Neural progenitor cell (in vitro differentiated cells): ENCODE data around the gene PCYT1A. TPM values are rescaled to one million over a fixed set of nuclear protein-coding genes. Genes with fewer than 3 reads are reported as not detected.

Experiments
- DNase-seq: peaks from one replicate; pipeline ENCODE4 v3.0.0-alpha.2; 2016; ENCODE audit warnings: low spot score
- H2AFZ ChIP-seq: fragments of 200-600 bp; sonication (generic); replicated peaks from 2 replicates; pipeline ENCODE4 v1.6.1; 2016; ENCODE audit warnings: antibody characterized with exemption
- H3F3A ChIP-seq: fragments of 200-600 bp; sonication (generic); 2 replicates; pipeline ENCODE4 v1.6.1; 2016; ENCODE audit warnings: antibody characterized with exemption, low read depth
- H3K27ac ChIP-seq: fragments of 200-600 bp; sonication (generic); 2 replicates; pipeline ENCODE4 v1.5.1; 2016; ENCODE audit warnings: mild to moderate bottlenecking
- H3K27me3 ChIP-seq: fragments of 200-600 bp; sonication (generic); 2 replicates; pipeline ENCODE4 v1.6.1; 2016; ENCODE audit warnings: mild to moderate bottlenecking, moderate library complexity
- H3K36me3 ChIP-seq: fragments of 200-600 bp; sonication (generic); 2 replicates; pipeline ENCODE4 v1.5.1; 2016
- H3K4me1 ChIP-seq: fragments of 200-600 bp; sonication (generic); 2 replicates; pipeline ENCODE4 v1.6.1; 2016; ENCODE audit warnings: mixed run types
- H3K4me2 ChIP-seq: fragments of 200-600 bp; sonication (generic); 2 replicates; pipeline ENCODE4 v1.6.1; 2016
- H3K4me3 ChIP-seq: fragments of 200-600 bp; sonication (generic); 2 replicates; pipeline ENCODE4 v1.5.1; 2016
- H3K79me2 ChIP-seq: fragments of 200-600 bp; sonication (generic); 2 replicates; pipeline ENCODE4 v1.6.1; 2016; ENCODE audit warnings: low read depth
- H3K9ac ChIP-seq: fragments of 200-600 bp; sonication (generic); 2 replicates; pipeline ENCODE4 v1.6.1; 2016
- H3K9me3 ChIP-seq: fragments of 200-600 bp; sonication (generic); 2 replicates; pipeline ENCODE4 v1.5.1; 2016; ENCODE audit warnings: low read depth
- H4K20me1 ChIP-seq: fragments of 200-600 bp; sonication (generic); 2 replicates; pipeline ENCODE4 v1.6.1; 2016; ENCODE audit warnings: low read depth
- H3K27ac Mint-ChIP-seq: 3 replicates; pipeline ENCODE4 v1.8.0; 2021; ENCODE audit warnings: mixed read lengths
- H3K27me3 Mint-ChIP-seq: 2 replicates; pipeline ENCODE4 v1.8.0; 2022; ENCODE audit warnings: low read depth, mild to moderate bottlenecking, inconsistent platforms, moderate library complexity, mixed read lengths; ENCODE audit not compliant: insufficient read depth
- H3K36me3 Mint-ChIP-seq: 3 replicates; pipeline ENCODE4 v1.8.0; 2021; ENCODE audit warnings: mixed read lengths
- H3K4me1 Mint-ChIP-seq: 3 replicates; pipeline ENCODE4 v1.8.0; 2021; ENCODE audit warnings: mixed read lengths
- H3K4me3 Mint-ChIP-seq: 3 replicates; pipeline ENCODE4 v1.8.0; 2021; ENCODE audit warnings: mild to moderate bottlenecking, moderate library complexity, mixed read lengths
- H3K9me3 Mint-ChIP-seq: 3 replicates; pipeline ENCODE4 v1.8.0; 2020; ENCODE audit warnings: mixed read lengths
- CTCF ChIP-seq: fragments of 200-600 bp; sonication (generic); IDR thresholded peaks from 2 replicates; pipeline ENCODE4 v1.5.1; 2017; ENCODE audit warnings: antibody characterized with exemption, mild to moderate bottlenecking
- EZH2 ChIP-seq: fragments of 200-600 bp; sonication (generic); IDR thresholded peaks from 2 replicates; pipeline ENCODE4 v1.6.1; 2017; ENCODE audit warnings: antibody characterized with exemption, mild to moderate bottlenecking, moderate library complexity
- EZH2phosphoT487 ChIP-seq: fragments of 200-600 bp; sonication (generic); IDR thresholded peaks from 2 replicates; pipeline ENCODE4 v1.6.1; 2017; ENCODE audit warnings: antibody characterized with exemption
- total RNA-seq: library from RNA; depleted of rRNA; stranded (reverse); fragments of >200 nt; gene quantifications from 2 replicates; pipeline ENCODE4 v1.2.3, GENCODE V29; 2015; ENCODE audit warnings: low replicate concordance

PCYT1A gene
- total RNA-seq, 1 donor from 2014 or later: 29.3 TPM

- Histone ChIP-seq H3K79me2 (no peaks in the 10 kb centered on the region), H3K4me3 (no peak overlapping the region), H4K20me1 (no peaks in the 10 kb centered on the region), H3K9ac (no peak overlapping the region), H3K27ac (no peak overlapping the region), H3K4me1 (peaks cover 7% of the 10 kb centered on the region), H2AFZ (no peak overlapping the region), H3K4me2 (no peak overlapping the region), H3K9me3 (no peaks in the 10 kb centered on the region), H3K36me3 (no peaks in the 10 kb centered on the region), H3K27me3 (no peaks in the 10 kb centered on the region), H3F3A (peaks cover 10% of the 10 kb centered on the region)
- Mint-ChIP-seq H3K4me1 (peaks cover 8% of the 10 kb centered on the region), H3K9me3 (peaks cover 3% of the 10 kb centered on the region), H3K27me3 (no peaks in the 10 kb centered on the region), H3K4me3 (no peak overlapping the region), H3K27ac (no peak overlapping the region), H3K36me3 (peaks cover 29% of the 10 kb centered on the region)
- DNase-seq: no peak
- no peak for TF ChIP-seq EZH2
- TF ChIP-seq EZH2phosphoT487: no peak
- no peak for TF ChIP-seq CTCF
Measured at GRCh38 chr3:196260784-196261183, 26.7 kb downstream of the PCYT1A start.

GRCh38 chr3:196255776-196256175 is 31.8 kb downstream of the PCYT1A start:
- DNase-seq: no peak
- peaks cover 19% of the 10 kb centered on the region for H3F3A ChIP-seq
- Mint-ChIP-seq H3K27ac (no peak overlapping the region), H3K27me3 (peaks cover 2% of the 10 kb centered on the region), H3K36me3 (peaks cover 8% of the 10 kb centered on the region), H3K4me3 (no peak overlapping the region), H3K9me3 (peaks cover under 1% of the 10 kb centered on the region), H3K4me1 (no peaks in the 10 kb centered on the region)
- H3K27me3 ChIP-seq: no peaks in the 10 kb centered on the region
- no peaks in the 10 kb centered on the region for H3K36me3 ChIP-seq
- H3K79me2 ChIP-seq: no peaks in the 10 kb centered on the region
- no peak overlapping the region for H3K4me2 ChIP-seq
- no peak overlapping the region for H3K9ac ChIP-seq
- no peak overlapping the region for H2AFZ ChIP-seq
- no peak overlapping the region for H3K4me3 ChIP-seq
- no peaks in the 10 kb centered on the region for H3K9me3 ChIP-seq
- TF ChIP-seq EZH2phosphoT487 (no peak), CTCF (no peak), EZH2 (no peak)
- H3K4me1 ChIP-seq: no peaks in the 10 kb centered on the region
- H3K27ac ChIP-seq: no peak overlapping the region
- no peaks in the 10 kb centered on the region for H4K20me1 ChIP-seq

- H3K27ac Mint-ChIP-seq: no peak overlapping the region
- no peak overlapping the region for H3K4me3 Mint-ChIP-seq
- Histone ChIP-seq H3K9ac (no peak overlapping the region), H3K4me1 (no peaks in the 10 kb centered on the region), H3F3A (peaks cover 19% of the 10 kb centered on the region), H3K27me3 (no peaks in the 10 kb centered on the region), H3K9me3 (no peaks in the 10 kb centered on the region), H3K79me2 (no peaks in the 10 kb centered on the region), H3K4me3 (no peak overlapping the region), H3K27ac (no peak overlapping the region), H2AFZ (no peak overlapping the region), H4K20me1 (no peaks in the 10 kb centered on the region), H3K4me2 (no peak overlapping the region), H3K36me3 (no peaks in the 10 kb centered on the region)
- no peak for TF ChIP-seq CTCF
- TF ChIP-seq EZH2phosphoT487: no peak
- no peak for TF ChIP-seq EZH2
- H3K9me3 Mint-ChIP-seq: no peaks in the 10 kb centered on the region
- peaks cover 10% of the 10 kb centered on the region for H3K36me3 Mint-ChIP-seq
- H3K4me1 Mint-ChIP-seq: no peaks in the 10 kb centered on the region
- H3K27me3 Mint-ChIP-seq: peaks cover 2% of the 10 kb centered on the region
- no peak for DNase-seq
Measured at GRCh38 chr3:196254376-196255283, 32.9 kb downstream of the PCYT1A start.
